CD4-positive, alpha-beta T cell treated with Interleukin-17A for 1 hour (primary cell): ENCODE measurements around the gene HSPB1.
"Not testable (repeated sequence)": the region's sequence is repeated elsewhere in the genome, so short reads cannot be mapped to it uniquely, and the experiment has no call there.

Experiments used
- DNase-seq: peaks from one replicate; pipeline ENCODE4 v3.0.0-alpha.2; 2020

The HSPB1 gene

GRCh38 chr7:76309341-76310101 lies 7.0 kb downstream of the HSPB1 start:
- not testable (repeated sequence) for DNase-seq

DNA sequence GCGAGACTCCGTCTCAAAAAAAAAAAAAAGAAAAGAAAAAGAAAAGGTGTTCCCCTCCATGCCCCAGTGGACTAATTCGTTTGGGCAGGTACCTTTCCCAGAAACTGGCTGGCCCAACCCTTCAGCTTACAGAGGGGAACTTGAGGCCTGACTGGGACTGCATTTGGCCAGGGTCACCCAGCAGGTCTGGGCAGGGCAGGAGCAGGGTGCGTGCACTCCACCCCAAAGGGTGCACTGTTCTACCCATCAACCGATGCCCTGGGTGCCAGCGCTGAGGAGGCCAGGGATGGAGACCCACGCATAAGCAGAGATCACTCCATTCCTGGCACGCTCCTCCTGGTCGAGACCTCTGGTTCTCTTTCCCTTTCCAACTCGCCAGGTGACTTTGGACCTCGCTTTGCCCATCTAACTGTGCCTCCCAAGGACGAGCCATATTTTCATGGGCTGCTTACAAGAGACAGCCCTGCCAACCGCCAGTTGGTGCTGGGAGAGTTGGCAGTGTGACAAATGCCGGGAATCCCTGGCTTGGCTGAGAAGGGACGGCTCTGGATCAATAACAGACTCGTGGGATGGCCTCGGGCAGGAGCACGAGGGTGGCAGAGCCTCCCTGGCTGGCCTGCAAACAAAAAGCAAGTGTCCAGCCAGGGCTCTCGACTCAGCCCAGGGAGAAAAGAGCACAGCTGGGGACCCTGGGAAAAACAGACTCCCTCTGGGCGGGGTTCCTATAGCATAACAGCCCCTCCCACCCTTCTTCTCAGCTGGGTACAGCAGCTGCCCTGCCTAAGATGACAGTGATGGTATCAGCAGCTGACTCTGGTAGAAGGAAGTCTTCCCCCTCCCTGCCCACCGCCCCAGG lies 7.9 kb downstream of the HSPB1 start:
- no peak for DNase-seq

GRCh38 chr7:76311838-76312237 lies 9.4 kb downstream of the HSPB1 start:
- DNase-seq = not testable (repeated sequence)

DNA sequence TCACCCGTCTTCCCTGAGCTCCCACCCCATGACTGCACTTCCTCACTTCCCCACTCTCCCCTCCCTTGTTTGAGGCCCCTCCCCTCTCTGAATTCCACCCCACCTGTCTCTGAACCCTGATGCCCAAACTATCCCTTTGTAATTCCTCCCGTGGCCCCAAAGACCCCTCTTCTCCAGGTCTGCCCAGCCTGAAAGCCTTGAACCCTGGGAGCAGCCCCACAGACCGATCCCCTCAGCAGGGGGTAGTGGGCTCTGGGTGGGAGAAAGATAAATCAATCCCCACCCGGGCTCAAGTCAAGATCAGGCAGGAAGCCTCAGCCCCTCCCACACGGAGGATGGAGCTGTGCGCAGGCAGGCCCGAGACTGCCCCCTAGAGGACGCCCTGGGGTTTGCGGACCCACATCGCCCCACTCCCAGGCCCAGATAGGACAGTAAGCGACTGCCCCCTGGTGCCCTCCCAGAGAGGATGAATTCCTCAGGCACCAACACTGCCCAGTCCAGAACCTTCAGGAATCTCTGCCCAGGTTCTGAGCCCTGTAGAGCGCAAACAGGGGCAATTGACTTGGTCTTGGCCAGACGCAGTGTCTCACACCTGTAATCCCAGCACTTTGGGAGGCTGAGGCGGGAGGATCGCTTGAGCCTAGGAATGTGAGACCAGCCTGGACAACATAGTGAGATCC lies 11.7 kb downstream of the HSPB1 start:
- peak; percentile 97 for DNase-seq

GRCh38 chr7:76314740-76315139 lies 12.3 kb downstream of the HSPB1 start:
- not testable (repeated sequence) for DNase-seq

DNA sequence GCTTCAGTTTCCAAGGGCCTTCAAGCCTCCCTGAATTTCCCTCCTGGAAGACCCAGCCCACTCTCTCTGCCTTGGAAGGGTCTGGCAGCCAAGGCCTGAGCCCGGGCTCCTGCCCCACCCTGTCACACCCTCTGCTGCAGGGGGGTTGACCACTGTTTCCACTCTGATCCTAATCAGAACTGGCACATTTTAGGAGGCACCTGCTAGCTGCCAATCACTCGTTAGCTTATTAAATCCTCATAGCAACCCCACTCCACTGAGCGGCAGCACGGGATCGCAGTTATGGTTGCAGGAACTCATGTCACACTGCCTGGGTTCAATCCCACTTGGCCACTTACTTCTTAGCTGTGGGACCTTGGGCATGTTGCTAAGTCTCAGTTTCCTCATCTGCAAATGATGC lies 12.9 kb downstream of the HSPB1 start:
- DNase-seq = no peak

DNA sequence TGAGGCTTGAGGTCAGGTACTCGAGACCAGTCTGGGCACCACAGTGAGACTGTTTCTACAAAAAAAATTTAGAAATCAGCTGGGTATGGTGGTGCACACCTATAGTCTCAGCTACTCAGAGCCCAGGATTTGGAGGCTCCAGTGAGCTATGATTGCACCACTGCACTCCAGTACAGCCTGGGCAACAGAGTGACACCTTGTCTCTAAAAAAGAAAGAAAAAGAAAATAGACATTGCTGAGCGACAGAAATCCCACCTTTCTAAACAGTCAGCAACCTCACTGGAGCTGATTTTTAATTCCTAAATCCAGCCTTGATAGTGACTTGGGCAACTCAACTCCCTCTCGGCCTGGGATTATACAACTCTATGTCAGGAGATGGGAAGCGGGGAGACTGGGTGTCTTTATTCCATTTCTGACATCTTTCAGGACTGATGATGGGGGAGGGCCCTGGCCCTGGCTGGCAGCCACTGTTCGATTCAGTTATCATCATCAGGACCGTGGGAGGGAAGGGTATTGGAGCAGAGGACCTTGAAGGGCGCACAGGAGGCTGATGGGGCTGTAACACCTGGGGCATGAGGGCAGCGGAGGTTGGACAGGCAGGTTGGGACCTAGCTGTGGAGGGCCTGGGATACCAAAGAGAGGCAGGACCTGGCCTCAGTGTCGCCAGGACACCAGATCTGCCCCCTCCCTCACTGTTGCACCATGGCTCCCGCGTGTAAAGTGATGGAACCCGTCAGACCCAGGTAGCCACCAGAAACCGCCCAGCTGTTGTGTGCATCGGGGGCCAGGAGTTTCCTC lies 14.7 kb downstream of the HSPB1 start:
- no peak for DNase-seq

DNA sequence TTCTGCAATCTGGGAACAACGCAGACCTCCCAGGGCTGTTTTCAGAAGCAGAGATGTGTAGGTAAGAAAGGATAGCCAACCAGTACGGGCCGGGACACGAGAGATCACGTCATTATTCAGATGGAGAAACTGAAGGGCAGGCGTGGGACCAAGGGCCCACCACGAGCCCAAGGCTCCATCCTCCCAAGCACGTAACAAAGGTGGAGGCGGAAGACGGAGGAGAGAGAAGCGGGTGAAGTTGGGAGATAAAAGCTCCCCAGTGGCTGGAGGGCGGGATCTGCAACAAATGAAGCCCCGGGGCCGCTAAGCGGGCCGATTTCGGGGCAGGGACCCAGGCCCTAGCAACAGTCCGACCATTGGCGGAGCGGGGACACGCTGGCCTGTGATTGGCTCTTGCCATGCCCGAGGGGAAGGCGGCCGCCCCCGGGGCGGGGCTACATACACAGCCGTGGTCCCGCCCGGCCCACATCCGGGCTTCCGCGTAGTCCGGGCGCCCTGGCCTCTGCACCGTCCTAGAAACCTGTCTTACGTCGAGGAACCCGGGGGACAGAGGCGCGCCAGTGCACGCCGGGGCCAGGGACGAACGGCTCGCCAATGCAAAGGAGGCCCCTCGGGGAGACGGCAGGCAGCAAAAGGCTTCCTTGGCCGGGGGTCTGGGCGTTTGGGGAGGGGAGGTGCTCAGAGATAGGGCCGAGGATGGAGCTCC lies 15.5 kb downstream of the HSPB1 start:
- DNase-seq = peak; percentile 97

GRCh38 chr7:76318488-76319353 lies 16.2 kb downstream of the HSPB1 start:
- DNase-seq = peak; percentile 80

DNA sequence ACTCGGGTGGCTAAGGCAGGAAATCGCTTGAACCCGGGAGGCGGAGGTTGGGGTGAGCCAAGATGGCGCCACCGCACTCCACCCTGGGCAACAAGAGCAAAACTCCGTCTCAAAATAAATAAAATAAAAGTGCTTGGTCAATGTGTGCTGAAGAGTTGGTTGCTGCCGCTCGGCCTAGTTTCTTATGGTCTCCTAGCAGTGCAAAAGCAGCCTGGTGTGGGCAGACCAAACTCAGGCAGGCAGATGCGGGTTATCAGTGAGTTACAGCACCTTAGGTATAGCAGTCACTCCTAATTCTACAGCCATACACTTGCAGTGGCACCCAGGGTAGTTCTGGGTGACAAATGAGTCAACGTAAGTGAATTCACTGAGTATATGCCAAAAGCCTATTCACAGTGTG lies 22.6 kb downstream of the HSPB1 start:
- no peak for DNase-seq

- DNase-seq = no peak
Measured at GRCh38 chr7:76325811-76326210, 23.3 kb downstream of the HSPB1 start.

DNA sequence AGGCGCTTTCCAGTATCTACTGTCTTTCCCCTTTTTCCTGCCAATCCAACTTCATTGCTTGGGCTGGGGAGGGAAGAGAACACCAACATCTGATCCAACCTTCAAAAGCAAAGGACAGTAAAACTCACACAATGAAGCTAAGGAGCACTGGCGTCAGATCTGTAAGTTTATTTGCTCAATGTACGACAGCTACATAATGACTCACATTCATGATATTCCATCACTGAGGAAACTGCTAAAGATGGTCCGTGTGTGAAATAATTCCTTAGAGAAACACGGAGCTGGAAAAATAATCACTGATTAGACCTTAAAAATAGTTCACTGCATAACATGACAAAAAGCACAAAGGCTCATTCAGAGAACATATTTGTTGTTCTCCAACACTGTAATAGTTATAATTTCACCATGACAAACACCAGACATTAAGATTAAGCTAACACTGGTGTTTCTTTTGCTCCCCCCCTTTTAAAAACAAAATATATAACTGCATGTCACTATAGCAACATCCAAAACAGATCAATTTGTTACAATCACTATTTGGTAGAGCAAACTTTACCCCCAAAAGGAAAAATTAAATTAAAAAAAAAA lies 24.3 kb downstream of the HSPB1 start:
- no peak for DNase-seq

GRCh38 chr7:76327610-76328009 lies 25.1 kb downstream of the HSPB1 start:
- no peak for DNase-seq

DNA sequence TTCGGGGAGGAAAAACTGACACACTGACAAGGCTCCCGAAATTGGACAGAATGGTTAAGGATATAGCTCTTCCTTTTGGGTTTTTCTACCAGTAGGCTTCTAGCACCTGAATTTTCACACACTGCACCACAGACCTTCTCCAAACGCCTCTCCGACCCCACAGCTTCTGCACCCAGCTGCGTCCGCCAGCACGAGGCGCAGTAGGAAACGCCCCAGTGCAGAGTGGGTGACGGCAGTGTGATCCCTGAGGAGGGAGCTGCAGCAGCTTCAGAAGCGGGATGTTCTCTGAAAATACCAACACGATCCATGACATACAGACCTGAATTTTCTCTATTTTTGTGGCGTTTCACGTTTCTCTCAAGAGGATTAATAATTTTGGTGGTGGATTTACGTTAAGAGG lies 25.9 kb downstream of the HSPB1 start:
- DNase-seq = no peak

GRCh38 chr7:76329479-76329878 lies 27.0 kb downstream of the HSPB1 start:
- DNase-seq = no peak

GRCh38 chr7:76330261-76330660 lies 27.8 kb downstream of the HSPB1 start:
- DNase-seq = no peak

DNA sequence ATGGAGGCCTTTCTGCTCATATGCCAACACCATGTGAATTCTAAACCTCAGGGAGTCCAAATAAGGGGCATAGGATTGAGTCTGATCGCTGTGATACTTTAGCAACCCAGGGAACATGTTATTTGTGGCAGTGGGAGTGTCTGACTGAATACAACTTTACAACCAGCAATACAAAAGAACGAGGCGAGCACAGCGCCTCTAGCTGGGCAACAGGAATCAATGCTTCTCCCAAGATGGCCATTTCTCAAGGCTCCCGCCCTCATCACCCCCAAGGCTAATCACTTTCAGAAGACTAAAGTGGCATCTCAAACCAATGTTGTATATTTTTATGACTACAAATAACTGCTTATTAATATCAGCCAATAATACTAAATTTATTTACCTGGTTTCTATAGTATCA lies 28.2 kb downstream of the HSPB1 start:
- no peak for DNase-seq

DNA sequence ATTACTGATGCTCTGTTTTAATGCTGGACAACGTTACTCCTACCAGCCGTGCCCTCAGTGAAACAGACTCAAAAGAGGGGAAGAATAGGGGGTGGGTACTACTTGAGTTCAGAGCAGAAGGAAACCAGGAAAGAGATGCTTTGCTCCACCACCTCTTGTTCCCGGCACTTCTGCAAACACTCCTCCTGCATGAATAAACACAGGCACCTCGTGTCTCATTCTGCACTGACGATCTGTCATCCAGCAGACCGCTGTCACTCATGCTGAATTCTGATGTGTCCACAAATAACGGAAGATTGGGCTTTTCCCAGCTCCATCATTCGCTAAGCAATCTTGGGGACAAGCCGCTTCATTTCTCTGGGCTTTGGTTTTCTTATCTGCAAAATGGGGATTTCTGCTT lies 29.6 kb downstream of the HSPB1 start:
- no peak for DNase-seq

- DNase-seq = no peak
Measured at GRCh38 chr7:76333511-76334101, 31.1 kb downstream of the HSPB1 start.

GRCh38 chr7:76334320-76334967 lies 32.0 kb downstream of the HSPB1 start:
- no peak for DNase-seq
